ENCODE results near the gene DNAI7. TPM values are rescaled to one million over a fixed set of nuclear protein-coding genes. Genes with fewer than 3 reads are reported as not detected.

The DNAI7 gene
- total RNA-seq, 1 experiment from 2014 or later = 0.10 TPM

DNA sequence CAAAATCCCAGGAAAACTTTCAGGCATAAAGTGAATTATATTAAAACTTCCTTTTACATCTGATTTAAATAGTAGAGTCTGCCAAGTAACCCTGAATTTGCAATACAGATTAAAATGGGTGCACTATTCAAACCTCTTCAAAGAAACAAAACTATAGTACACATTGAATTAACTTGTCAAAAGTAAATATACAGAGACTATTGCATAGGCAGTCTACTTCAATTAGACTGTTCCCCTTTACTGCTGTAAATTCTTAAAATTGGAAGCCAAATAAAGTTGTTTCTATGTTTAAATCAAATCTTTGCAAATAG, 48.7 kb upstream of the DNAI7 start:
- H3K27me3 ChIP-seq (ENCODE audit: control insufficient read depth, insufficient read depth, low read length) = no peaks in the 10 kb centered on the region
- in situ Hi-C loops (cut with HindIII; ENCODE audit: low pct_unique_long_range_greater_than_20kb, low sequenced_read_pairs) (no loop called here), intact Hi-C loops (cut with micrococcal nuclease; ENCODE audit: unreplicated experiment) (no loop called here)
- H3K27ac ChIP-seq (ENCODE audit: low read length) = no peak overlapping the region
- no peak overlapping the region for H3K4me3 ChIP-seq (ENCODE audit: low read depth in 2 of 2, low read length in 2 of 2)
- H3K36me3 ChIP-seq (ENCODE audit: control insufficient read depth, insufficient read depth, low read length) = peaks cover 10% of the 10 kb centered on the region
- BruUV-seq (replicated peaks) = no TSS peak
- ChIA-PET CTCF (no interaction called here), POLR2A (no interaction called here)
- DNase-seq (ENCODE audit: low read depth, low spot score) (no peak), ATAC-seq (no peak)
- no peaks in the 10 kb centered on the region for H3K4me1 ChIP-seq (ENCODE audit: control insufficient read depth, insufficient read depth, low read length)
- TF ChIP-seq, protein P1, sequence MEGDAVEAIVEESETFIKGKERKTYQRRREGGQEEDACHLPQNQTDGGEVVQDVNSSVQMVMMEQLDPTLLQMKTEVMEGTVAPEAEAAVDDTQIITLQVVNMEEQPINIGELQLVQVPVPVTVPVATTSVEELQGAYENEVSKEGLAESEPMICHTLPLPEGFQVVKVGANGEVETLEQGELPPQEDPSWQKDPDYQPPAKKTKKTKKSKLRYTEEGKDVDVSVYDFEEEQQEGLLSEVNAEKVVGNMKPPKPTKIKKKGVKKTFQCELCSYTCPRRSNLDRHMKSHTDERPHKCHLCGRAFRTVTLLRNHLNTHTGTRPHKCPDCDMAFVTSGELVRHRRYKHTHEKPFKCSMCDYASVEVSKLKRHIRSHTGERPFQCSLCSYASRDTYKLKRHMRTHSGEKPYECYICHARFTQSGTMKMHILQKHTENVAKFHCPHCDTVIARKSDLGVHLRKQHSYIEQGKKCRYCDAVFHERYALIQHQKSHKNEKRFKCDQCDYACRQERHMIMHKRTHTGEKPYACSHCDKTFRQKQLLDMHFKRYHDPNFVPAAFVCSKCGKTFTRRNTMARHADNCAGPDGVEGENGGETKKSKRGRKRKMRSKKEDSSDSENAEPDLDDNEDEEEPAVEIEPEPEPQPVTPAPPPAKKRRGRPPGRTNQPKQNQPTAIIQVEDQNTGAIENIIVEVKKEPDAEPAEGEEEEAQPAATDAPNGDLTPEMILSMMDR (IDR thresholded peaks at IDR 0.05) = no peak
- no peak for TF ChIP-seq POLR2AphosphoS5 (IDR thresholded peaks at IDR 0.05; ENCODE audit: low read depth, low read length)
- TF ChIP-seq, protein P2, sequence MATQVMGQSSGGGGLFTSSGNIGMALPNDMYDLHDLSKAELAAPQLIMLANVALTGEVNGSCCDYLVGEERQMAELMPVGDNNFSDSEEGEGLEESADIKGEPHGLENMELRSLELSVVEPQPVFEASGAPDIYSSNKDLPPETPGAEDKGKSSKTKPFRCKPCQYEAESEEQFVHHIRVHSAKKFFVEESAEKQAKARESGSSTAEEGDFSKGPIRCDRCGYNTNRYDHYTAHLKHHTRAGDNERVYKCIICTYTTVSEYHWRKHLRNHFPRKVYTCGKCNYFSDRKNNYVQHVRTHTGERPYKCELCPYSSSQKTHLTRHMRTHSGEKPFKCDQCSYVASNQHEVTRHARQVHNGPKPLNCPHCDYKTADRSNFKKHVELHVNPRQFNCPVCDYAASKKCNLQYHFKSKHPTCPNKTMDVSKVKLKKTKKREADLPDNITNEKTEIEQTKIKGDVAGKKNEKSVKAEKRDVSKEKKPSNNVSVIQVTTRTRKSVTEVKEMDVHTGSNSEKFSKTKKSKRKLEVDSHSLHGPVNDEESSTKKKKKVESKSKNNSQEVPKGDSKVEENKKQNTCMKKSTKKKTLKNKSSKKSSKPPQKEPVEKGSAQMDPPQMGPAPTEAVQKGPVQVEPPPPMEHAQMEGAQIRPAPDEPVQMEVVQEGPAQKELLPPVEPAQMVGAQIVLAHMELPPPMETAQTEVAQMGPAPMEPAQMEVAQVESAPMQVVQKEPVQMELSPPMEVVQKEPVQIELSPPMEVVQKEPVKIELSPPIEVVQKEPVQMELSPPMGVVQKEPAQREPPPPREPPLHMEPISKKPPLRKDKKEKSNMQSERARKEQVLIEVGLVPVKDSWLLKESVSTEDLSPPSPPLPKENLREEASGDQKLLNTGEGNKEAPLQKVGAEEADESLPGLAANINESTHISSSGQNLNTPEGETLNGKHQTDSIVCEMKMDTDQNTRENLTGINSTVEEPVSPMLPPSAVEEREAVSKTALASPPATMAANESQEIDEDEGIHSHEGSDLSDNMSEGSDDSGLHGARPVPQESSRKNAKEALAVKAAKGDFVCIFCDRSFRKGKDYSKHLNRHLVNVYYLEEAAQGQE (IDR thresholded peaks at IDR 0.05; ENCODE audit: insufficient read depth in 1 of 2, low read depth in 2 of 2, low read length in 1 of 2) = no peak
- TF ChIP-seq SIN3A (IDR thresholded peaks at IDR 0.05; ENCODE audit: borderline replicate concordance, insufficient read depth, low read depth, low read length) = no peak
- no peak for TF ChIP-seq TCF7L2 (IDR thresholded peaks at IDR 0.05; ENCODE audit: low read depth, low read length)
- no peaks in the 10 kb centered on the region for H3K9me3 ChIP-seq (ENCODE audit: control insufficient read depth, insufficient read depth, low read depth, low read length)

DNA sequence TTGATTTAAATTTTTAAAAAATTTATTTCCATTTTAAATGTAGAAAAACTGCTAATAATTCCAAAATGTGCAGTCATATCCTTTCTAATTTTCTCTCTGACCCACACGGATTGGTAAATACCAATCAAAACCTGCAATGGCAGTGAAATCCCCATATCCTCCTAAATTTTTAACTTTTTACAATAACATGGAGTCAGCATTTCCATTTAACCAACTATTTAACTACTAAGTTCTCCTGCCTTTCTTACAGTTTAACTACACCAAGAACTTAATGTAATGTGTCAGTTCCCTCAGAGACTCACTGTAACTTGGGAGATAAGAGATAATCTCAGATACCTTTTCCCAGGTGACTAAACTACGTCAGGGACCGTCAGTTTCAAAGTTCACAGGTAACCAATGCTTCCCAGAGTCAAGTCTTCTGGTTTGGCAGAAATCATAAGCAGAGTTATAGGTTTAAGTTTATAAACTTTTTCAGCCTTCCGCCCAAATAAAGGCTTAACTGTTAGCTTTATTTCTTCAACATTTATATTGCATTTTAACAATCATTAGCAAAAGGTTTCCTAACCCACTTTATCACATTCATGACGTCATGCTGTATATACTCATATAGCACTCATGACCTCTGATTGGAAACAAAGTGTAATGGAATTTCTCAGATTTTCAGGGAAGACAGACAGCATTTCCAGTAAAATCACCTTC, 48.2 kb upstream of the DNAI7 start:
- DNase-seq (ENCODE audit: low read depth, low spot score) = no peak
- H3K4me3 ChIP-seq (ENCODE audit: low read depth in 2 of 2, low read length in 2 of 2) = no peak overlapping the region
- in situ Hi-C loops (cut with HindIII; ENCODE audit: low pct_unique_long_range_greater_than_20kb, low sequenced_read_pairs) (no loop called here), intact Hi-C loops (cut with micrococcal nuclease; ENCODE audit: unreplicated experiment) (no loop called here)
- TF ChIP-seq POLR2AphosphoS5 (IDR thresholded peaks at IDR 0.05; ENCODE audit: low read depth, low read length) (no peak), TCF7L2 (IDR thresholded peaks at IDR 0.05; ENCODE audit: low read depth, low read length) (no peak), SIN3A (IDR thresholded peaks at IDR 0.05; ENCODE audit: borderline replicate concordance, insufficient read depth, low read depth, low read length) (no peak)
- TF ChIP-seq, protein P1 (IDR thresholded peaks at IDR 0.05) = no peak
- TF ChIP-seq, protein P2 (IDR thresholded peaks at IDR 0.05; ENCODE audit: insufficient read depth in 1 of 2, low read depth in 2 of 2, low read length in 1 of 2) = no peak
- peaks cover 10% of the 10 kb centered on the region for H3K36me3 ChIP-seq (ENCODE audit: control insufficient read depth, insufficient read depth, low read length)
- CTCF ChIA-PET = no interaction called here
- no peaks in the 10 kb centered on the region for H3K9me3 ChIP-seq (ENCODE audit: control insufficient read depth, insufficient read depth, low read depth, low read length)
- POLR2A ChIA-PET = no interaction called here
- no peaks in the 10 kb centered on the region for H3K27me3 ChIP-seq (ENCODE audit: control insufficient read depth, insufficient read depth, low read length)
- BruUV-seq (replicated peaks) = no TSS peak
- no peaks in the 10 kb centered on the region for H3K4me1 ChIP-seq (ENCODE audit: control insufficient read depth, insufficient read depth, low read length)
- ATAC-seq = no peak
- no peak overlapping the region for H3K27ac ChIP-seq (ENCODE audit: low read length)
